Measurements from ENCODE around the gene FAM13C.

- TF ChIP-seq, protein P1, sequence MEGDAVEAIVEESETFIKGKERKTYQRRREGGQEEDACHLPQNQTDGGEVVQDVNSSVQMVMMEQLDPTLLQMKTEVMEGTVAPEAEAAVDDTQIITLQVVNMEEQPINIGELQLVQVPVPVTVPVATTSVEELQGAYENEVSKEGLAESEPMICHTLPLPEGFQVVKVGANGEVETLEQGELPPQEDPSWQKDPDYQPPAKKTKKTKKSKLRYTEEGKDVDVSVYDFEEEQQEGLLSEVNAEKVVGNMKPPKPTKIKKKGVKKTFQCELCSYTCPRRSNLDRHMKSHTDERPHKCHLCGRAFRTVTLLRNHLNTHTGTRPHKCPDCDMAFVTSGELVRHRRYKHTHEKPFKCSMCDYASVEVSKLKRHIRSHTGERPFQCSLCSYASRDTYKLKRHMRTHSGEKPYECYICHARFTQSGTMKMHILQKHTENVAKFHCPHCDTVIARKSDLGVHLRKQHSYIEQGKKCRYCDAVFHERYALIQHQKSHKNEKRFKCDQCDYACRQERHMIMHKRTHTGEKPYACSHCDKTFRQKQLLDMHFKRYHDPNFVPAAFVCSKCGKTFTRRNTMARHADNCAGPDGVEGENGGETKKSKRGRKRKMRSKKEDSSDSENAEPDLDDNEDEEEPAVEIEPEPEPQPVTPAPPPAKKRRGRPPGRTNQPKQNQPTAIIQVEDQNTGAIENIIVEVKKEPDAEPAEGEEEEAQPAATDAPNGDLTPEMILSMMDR (IDR thresholded peaks at IDR 0.05), result no peak
- TF ChIP-seq EP300 (IDR thresholded peaks at IDR 0.05) (no peak), POLR2A (IDR thresholded peaks at IDR 0.05) (no peak), POLR2AphosphoS5 (IDR thresholded peaks at IDR 0.05) (no peak)
These were observed 139.6 kb downstream of the FAM13C start for GRCh38 chr10:59222788-59223187.
